Rectal smooth muscle tissue (tissue), 1 donor: ENCODE data around the gene DYSF.
"Not testable (repeated sequence)": the region's sequence is repeated elsewhere in the genome, so short reads cannot be mapped to it uniquely, and the experiment has no call there.

Source experiments
- H3K27ac ChIP-seq: one replicate; pipeline ENCODE4 v1.7.0; 2013; ENCODE audit warnings: low read depth, low read length, inconsistent platforms
- H3K27me3 ChIP-seq: one replicate; pipeline ENCODE4 v1.7.0; 2013; ENCODE audit warnings: low read length; ENCODE audit not compliant: control insufficient read depth, insufficient read depth
- H3K36me3 ChIP-seq: one replicate; pipeline ENCODE4 v1.7.0; 2013; ENCODE audit warnings: low read length; ENCODE audit not compliant: control insufficient read depth, insufficient read depth
- H3K4me1 ChIP-seq: one replicate; pipeline ENCODE4 v1.7.0; 2013; ENCODE audit warnings: low read length; ENCODE audit not compliant: control insufficient read depth, insufficient read depth
- H3K4me3 ChIP-seq: one replicate; pipeline ENCODE4 v1.7.0; 2013; ENCODE audit warnings: low read length
- H3K9ac ChIP-seq: one replicate; pipeline ENCODE4 v1.7.0; 2013; ENCODE audit warnings: low read length

Gene DYSF

DNA sequence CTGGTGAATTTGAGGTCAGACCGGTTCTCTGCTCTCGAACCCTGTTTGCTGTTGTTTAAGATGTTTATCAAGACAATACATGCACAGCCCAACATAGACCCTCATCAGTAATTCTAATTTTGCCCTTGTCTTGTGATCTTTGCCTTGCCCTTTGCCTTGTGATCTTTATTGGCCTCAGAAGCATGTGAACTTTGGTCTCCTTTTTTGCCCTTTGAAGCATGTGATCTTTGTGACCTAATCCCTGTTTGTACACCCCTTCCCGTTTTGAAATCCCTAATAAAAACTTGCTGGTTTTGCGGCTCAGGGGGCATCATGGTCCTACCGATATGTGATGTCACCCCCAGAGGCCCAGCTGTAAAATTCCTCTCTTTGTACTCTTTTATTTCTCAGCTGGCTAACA is 8.2 kb upstream of the DYSF start:
- H3K27ac ChIP-seq, H3K4me3 ChIP-seq, H3K4me1 ChIP-seq, H3K9ac ChIP-seq, H3K36me3 ChIP-seq, H3K27me3 ChIP-seq: not testable (repeated sequence)

DNA sequence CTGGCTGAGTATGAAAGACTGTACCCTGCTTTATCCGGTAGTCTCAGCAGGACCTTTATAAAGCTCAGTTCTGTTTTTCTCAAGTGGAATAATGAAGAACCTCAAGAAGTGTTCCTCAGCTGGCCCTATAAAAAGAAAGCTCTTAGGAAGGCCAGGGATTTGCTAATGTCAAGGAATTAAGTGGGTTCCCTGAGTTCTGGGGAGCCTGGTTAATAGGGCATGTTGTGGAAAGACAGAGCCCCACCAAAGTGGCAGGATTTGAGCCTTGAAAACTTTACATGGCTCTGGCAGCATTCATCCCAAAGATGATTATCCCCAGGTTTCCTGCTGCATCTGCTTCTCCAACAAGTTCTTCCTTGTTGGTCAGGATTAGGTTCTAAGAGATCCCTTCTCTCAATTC is 6.9 kb upstream of the DYSF start:
- Histone ChIP-seq H3K27ac (no peak overlapping the region), H3K36me3 (no peaks in the 10 kb centered on the region)

DNA sequence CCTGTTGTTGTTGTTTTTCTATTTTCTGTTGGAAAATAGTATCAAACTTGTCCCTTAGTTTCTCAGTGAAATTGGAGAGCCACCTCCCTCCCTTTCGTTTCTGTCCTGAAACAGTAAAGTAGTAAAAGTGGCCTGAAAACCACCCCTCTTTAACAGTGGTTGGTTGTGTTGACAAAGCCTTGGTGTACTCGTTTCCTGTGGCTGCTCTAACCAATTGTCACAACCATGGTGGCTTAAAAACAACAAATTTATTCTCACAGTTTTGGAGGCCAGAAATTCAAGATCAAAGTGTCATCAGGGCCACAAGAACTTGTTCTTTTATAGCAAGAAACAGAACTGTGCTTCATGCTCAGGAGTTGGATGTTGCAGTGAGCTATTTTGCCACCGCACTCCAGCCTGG is 4.0 kb upstream of the DYSF start:
- no peak overlapping the region for H3K27ac ChIP-seq
- no peaks in the 10 kb centered on the region for H3K4me1 ChIP-seq

More for the DNA sequence above, 6.9 kb upstream of the DYSF start:
- Histone ChIP-seq H3K27me3 (no peaks in the 10 kb centered on the region), H3K4me3 (no peak overlapping the region), H3K9ac (no peak overlapping the region), H3K4me1 (no peaks in the 10 kb centered on the region)

DNA sequence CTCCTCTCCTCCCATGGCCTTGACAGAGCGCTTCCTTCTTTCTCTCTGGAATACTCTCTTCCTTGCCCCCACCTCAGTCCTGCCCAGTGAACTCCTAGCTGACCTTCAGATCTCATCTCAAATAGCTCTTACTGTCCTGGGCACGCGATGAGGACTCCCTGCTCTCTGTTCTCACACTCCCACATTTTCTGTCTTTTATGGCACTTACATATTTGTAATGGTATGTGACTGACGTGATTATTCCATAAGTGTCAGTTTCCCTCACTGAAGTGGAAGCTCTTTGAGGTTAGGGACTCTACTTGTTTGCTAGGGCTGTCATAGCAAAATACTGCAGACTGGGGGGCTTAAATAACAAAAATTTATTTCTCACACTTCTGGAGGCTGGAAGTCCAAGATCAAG is 1.7 kb upstream of the DYSF start:
- Histone ChIP-seq H3K4me1 (peaks cover 23% of the 10 kb centered on the region), H3K9ac (no peak overlapping the region)

More for the DNA sequence above, 4.0 kb upstream of the DYSF start:
- Histone ChIP-seq H3K36me3 (no peaks in the 10 kb centered on the region), H3K27me3 (no peaks in the 10 kb centered on the region), H3K9ac (no peak overlapping the region), H3K4me3 (no peak overlapping the region)

DNA sequence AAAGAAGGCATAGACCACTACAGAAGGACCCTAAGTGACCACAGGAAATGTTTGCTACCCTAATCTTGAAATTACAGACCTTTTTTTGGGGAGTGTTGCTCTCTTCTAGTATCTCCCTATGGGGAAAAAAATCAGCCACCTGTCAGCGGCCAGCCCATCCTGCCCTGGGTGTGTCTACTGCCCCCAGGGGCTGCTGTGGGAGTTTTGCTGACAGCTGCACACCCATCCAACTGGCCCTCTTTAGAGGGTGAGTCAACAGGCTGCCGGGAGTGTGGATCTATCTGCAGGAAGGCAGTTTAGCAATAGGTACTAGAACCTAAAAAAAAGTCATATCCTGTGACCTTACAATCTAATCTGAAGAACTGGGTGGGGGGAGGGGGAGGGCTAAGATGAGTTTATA is 796 bp upstream of the DYSF start:
- Histone ChIP-seq H3K4me3 (no peak overlapping the region), H3K4me1 (peaks cover 32% of the 10 kb centered on the region)

More for the DNA sequence above, 1.7 kb upstream of the DYSF start:
- no peaks in the 10 kb centered on the region for H3K27me3 ChIP-seq
- H3K4me3 ChIP-seq, result no peak overlapping the region
- H3K27ac ChIP-seq, result no peak overlapping the region
- H3K36me3 ChIP-seq, result no peaks in the 10 kb centered on the region

DNA sequence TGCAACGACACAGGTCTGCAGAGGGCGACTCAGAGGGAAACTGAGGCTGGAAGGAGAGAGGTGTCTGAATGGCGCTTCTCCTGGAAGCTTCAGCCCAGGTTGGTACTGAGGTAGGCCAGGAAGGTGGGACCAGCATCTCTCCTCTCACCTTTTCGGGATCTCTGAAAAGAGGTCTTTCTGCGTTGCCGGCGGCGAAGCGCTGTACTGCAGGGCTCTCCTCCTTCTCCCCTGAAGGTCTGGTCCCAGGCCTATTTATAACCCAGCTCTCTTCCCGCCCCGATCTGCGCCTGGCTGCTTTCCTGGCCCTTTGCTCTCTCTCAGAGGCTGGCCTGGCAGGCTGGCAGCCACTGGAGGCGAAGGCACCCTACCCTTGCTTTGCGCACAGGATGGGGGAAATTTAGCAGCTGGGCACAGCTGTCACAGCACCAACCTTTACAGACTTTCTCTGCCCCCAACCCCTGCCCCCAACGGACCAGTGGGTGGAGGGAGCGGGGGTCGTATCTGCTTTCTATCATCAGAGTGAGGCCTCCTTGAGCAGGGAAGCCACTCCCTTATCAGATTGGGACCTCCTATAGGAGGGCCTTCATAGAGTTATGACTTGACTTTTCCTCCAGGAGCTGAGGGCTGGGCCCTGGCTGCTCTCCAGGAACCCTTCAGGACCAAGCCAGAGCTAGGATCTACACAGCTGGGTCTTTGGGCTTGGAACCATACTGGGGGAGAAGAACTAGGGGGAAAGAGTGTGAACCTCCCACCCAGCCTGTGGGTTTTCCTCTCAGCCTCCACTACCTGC is 1.1 kb downstream of the DYSF start:
- Histone ChIP-seq H3K4me1 (peaks cover 44% of the 10 kb centered on the region), H3K27me3 (no peaks in the 10 kb centered on the region), H3K4me3 (peak overlapping the region; percentile 83), H3K36me3 (no peaks in the 10 kb centered on the region), H3K27ac (peak overlapping the region; percentile 79), H3K9ac (no peak overlapping the region)

More for the DNA sequence above, 796 bp upstream of the DYSF start:
- no peaks in the 10 kb centered on the region for H3K27me3 ChIP-seq
- no peak overlapping the region for H3K9ac ChIP-seq
- no peak overlapping the region for H3K27ac ChIP-seq
- no peaks in the 10 kb centered on the region for H3K36me3 ChIP-seq

DNA sequence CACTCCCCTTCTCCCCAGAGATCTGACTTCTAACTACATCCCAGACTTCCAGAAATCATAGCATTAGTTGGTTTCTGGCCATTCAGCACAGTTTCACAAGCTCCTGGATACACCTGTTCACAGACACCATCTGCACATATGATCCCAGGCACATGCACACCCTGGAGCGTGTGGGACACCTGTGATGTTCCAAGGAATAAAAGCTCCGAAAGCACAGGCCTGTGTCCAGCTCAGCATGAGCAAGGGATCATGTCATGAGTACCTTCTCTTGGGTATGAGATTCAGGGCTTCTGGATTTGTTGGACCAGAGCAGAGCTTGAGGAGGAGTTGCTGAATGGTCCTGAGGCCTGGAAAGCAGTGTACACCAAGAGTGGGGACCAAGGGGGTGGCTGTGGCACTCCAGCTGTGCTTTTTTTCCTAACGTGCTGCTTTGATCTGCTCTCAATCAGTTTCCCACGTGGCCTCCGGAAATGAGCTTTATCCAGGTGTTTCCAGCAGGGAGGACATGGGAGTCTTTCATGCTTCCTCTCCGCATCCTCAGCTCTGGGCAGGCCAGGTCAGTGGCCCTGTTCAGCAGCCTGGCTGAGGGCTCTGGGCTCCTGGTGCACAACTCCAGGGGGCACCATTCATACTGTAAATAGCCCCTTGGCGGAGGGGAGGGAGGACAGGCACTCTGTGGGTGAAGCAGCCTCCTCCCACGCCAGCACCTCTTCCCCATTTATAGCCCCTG is 1.8 kb downstream of the DYSF start:
- peak overlapping the region; percentile 83 for H3K4me3 ChIP-seq
- no peaks in the 10 kb centered on the region for H3K27me3 ChIP-seq
- no peaks in the 10 kb centered on the region for H3K36me3 ChIP-seq
- peak overlapping the region; percentile 79 for H3K27ac ChIP-seq
- peaks cover 44% of the 10 kb centered on the region for H3K4me1 ChIP-seq
- no peak overlapping the region for H3K9ac ChIP-seq

DNA sequence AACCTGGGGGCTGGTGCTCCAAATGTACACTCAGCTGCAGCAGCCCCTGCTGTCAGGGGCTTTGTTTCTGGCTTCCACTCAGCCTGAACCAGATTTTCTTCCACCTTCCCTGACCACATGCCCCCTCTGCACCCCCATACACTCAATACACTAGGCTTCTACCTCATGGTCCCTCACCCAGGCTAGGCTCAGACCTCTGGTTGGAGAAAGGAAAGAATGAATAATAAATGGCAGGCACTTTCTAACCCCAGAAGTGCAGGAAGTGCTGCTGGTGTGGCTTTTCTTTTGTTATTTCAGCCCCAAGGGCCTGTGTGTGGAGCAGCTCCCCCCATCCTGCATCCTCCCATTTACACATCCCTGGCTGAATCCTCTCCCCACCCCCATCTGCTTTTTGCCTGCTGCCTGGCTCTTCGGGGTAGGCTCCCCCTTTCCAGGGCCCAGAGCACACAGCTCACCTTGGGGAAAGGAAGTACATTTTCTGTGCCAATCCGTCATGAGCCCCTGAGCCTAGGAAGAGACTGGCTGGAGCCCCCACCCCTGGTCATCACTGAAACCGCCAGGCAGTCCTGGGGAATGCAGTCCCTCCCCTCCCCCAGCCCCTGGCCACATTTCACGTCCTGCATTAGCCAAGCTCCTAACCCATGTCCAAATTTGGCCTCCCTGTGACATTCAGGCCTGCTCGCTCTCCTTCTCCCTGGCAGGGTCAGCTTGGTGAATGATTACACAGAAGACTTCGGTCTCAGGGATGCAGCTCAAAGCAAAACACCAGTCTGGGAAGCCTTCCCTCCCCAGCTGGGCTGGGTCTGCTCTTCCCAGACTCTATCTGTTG is 2.6 kb downstream of the DYSF start:
- Histone ChIP-seq H3K9ac (no peak overlapping the region), H3K27me3 (no peaks in the 10 kb centered on the region), H3K4me3 (peak overlapping the region; percentile 31), H3K36me3 (no peaks in the 10 kb centered on the region), H3K27ac (peak overlapping the region; percentile 79), H3K4me1 (peaks cover 44% of the 10 kb centered on the region)

DNA sequence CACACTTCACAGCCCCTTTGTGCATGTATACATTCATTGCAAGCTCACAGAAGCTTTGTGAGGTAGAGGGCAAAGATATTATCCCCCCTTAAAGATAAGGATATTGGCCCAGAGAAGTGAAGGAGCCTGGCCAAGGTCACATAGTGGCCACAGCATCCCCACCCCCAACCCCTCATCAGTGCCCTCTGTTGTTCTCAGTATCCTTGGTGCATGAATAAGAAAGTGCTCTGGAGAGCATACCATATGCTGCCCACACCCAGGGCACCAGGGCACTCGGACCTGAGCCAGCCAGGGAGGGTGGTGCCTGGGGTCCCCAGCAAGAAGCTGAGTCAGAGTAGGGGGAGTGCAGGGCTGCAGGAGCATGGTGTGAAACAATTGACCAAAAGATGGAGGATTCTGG is 3.3 kb downstream of the DYSF start:
- Histone ChIP-seq H3K4me1 (peaks cover 44% of the 10 kb centered on the region), H3K27me3 (no peaks in the 10 kb centered on the region), H3K9ac (no peak overlapping the region), H3K4me3 (no peak overlapping the region), H3K27ac (peak overlapping the region; percentile 79), H3K36me3 (no peaks in the 10 kb centered on the region)

DNA sequence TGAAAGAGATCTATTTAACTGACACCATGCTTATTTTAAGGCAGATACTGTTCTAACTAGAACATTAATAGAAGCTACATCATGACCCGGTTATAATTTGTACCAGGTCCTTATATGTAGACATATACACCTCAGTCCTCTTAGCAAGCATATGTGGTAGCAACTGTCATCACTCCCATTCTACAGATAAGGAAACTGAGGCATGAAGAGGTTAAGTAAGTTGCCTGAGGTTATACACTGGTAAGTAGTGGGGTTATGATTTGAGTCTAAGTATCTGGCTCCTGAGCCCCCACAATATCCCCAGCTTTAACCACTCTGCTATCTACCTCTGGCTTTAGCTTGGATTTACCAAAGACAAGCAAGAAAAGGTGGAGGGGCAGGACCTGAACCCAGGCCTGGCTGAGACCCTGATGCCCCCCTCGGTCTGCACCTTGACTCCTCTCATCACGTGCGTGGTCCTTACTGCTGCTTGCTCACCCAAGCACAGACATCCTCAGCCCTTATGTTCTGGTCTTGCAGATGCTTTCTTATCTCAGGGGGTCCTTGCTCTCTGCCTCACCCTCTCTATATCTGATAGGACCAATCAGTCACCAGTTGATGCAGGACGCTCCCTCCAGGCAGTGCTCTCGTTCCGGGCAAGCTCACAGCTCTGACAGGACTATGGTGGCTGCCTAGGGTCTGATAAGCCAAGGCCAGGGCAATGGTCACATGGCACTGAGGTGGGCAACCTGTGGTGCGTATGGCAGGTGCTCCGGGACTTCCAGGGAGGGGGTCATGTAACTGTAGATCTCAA is 4.0 kb downstream of the DYSF start:
- Histone ChIP-seq H3K36me3 (no peaks in the 10 kb centered on the region), H3K9ac (no peak overlapping the region), H3K27ac (peak overlapping the region; percentile 79), H3K27me3 (no peaks in the 10 kb centered on the region), H3K4me1 (peaks cover 44% of the 10 kb centered on the region), H3K4me3 (no peak overlapping the region)

DNA sequence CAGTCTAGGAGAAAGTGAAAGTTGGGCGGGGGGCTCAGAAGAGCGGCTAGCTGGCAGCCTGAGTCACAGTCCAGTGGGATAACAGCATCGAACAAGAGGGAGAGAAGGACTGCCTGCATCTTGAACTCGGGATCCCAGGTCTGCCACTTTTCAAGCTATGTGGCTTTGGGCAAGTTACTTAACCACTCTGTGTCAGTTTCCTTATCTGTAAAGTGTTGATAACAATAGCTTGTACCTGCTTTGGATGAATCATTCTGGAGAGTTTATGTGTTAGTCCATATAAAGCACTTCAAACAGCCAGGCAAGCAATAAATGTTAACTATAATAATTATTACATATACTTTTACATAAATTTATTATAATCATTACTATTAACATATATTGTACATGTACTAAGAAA is 4.6 kb downstream of the DYSF start:
- no peaks in the 10 kb centered on the region for H3K27me3 ChIP-seq
- H3K4me1 ChIP-seq, result peaks cover 44% of the 10 kb centered on the region
- no peak overlapping the region for H3K9ac ChIP-seq
- peak overlapping the region; percentile 21 for H3K27ac ChIP-seq
- H3K36me3 ChIP-seq, result no peaks in the 10 kb centered on the region
- no peak overlapping the region for H3K4me3 ChIP-seq
